HG02642 (cell line): ENCODE results near the gene CACNA1A.

Experiments used
- ATAC-seq: cut with Tn5 transposase; IDR thresholded peaks from one replicate; pipeline ENCODE4 v1.9.1; 2021; ENCODE audit warnings: mild to moderate bottlenecking; ENCODE audit not compliant: unreplicated experiment, poor library complexity

CACNA1A gene

DNA sequence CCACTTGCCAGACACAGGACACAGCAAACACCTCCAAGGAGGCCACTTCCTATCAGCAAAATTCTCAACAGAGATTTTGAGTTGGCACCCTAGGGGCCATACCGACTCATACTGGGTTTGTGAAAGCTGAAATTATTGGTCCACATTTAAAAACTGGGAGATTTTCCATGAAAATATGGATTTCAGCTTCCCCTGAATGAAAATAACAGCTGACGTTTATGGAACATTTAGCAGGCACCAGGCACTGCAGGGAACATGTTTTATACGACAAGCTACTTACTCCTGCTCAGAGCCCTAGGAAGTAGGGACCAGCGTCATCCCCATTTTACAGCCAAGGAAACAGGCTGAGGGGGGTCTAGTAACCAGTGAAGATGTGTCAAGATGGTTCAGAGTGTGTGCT lies 186.8 kb downstream of the CACNA1A start:
- no peak for ATAC-seq

GRCh38 chr19:13318190-13318589 lies 188.1 kb downstream of the CACNA1A start:
- no peak for ATAC-seq

- ATAC-seq: no peak
These were observed 190.8 kb downstream of the CACNA1A start for GRCh38 chr19:13315495-13315894.

DNA sequence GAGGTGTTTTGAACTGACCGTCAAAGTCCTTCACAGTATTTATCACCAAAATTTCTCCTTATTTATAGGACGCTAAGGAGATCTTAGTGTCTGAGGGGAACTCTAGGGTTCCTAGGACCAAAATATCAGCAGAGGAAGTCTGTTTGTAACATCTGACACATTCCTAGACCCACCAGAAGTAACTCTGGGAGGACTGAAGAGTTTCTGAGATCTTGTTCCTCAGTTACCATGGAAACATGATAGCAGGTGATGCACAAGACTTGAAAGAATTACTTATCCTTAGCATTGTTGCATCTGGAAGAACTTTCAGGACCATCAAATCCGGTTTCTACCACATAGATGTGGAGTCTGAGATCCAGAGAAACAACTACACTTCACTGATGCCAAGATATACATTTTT lies 191.5 kb downstream of the CACNA1A start:
- ATAC-seq: no peak

- no peak for ATAC-seq
These were observed 192.4 kb downstream of the CACNA1A start for GRCh38 chr19:13313875-13314274.

- ATAC-seq: no peak
These were observed 196.4 kb downstream of the CACNA1A start for GRCh38 chr19:13309864-13310263.

DNA sequence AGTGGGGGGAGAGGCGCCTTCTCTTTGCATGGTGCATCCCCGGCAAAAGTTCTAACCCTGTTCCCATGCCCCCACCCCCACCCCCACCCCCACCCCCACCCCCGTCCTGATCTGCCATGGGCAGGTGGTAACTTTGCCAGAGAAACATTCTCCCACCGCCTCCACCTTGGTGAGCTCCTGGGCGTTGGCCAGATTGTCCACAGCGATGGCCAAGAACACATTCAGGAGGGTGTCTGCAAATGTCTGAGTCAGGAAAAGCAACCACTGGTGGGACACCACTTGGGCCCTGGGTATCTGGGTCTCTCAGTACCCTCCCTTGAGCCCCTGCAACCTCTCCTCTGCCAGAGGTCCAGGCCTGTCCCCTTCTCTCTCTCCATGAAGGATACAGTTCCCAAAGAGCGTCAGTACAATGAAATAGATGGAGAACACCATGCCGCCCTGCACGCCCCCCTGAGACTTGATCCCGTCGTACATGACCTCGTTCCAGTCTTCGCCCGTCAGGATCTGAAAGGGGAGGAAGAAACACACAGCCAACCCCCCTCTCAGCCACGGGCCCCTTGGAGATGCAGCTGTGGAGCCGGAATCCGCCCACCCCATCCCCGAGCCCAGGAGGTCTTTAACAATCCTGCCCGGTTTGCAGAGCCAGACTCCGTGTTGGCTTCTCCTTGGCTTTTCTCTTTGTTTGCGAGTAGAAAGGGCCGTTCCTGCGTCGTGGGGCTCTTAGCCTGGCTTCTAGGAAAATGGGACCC lies 202.7 kb downstream of the CACNA1A start:
- no peak for ATAC-seq

GRCh38 chr19:13302526-13303270 lies 203.6 kb downstream of the CACNA1A start:
- no peak for ATAC-seq

DNA sequence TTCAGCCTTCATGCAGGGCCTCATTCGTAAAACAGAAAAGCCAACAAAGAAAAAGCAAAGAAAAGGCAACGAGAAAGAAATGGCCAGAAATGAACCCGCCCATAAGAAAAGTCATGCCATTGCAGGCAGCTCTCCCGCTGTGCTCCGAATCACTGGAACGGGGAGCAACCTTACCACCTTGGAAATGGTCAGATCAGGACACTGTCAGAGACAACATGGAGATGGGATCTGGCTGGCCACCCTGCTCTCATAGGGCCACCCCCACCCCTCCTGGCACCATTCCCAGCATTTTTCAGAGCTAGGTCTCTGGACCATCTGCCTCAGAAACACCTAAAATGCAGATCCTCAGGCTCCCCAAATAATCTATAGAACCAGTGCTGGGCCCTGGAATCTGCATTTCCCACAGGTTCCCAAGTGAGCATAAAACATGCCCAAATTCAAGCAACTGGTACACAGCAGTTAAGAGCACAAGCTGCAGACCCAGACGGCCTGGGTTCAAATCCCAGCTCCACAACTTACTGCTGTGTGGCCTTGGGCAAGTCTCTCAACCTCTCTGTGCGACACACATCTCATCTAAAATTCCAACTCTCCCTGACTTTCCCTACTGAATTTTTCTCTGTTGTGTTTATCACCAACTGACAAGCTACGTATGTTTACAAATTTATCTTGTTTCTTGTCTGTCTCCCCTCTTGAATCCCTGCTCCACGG lies 204.5 kb downstream of the CACNA1A start:
- no peak for ATAC-seq

DNA sequence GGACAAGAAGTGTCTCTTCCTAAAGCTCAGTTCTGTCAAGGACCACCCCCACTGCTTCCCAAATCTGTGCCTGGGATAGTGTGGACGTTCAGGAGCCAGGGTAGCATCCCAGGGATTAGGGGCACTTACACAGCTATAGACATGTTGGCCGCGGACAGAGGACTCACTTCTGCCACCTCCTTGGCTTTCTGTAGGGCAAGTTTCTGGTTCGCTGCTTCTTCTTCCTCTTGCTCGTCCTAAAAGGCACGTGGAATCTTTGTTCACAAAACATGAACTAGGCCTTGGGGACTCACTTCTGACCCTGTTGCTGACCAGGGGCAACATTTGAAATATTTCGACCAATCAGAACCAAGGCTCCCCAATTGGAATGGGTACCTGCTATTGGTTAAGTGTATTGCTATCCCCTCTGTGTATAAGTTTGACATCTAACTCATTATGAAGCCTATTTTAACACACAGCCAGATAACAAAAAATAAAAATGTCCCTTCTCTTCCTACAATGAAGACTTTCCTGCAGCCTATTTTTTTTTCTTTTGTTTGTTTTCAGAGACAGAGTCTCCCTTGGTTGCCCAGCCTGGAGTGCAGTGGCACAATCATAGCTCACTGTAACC lies 205.8 kb downstream of the CACNA1A start:
- ATAC-seq: no peak

DNA sequence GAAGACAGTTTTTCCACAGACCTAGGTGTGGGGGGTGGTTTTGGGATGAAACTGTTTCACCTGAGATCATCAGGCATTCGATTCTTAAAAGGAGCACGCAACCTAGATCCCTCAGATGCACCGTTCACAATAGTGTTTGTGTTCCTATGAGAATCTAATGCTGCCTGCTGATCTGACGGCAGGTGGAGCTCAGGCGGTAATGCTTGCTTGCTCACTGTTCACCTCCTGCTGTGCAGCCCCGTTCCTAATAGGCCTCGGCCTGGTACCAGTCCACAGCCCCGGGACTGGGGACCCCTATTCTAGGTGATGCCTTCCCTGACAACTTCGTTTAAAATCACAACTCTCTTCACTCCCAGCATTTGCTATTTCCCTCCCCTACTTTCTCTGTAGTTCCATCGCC lies 206.4 kb downstream of the CACNA1A start:
- ATAC-seq: no peak

GRCh38 chr19:13298565-13299481 lies 207.5 kb downstream of the CACNA1A start:
- no peak for ATAC-seq

DNA sequence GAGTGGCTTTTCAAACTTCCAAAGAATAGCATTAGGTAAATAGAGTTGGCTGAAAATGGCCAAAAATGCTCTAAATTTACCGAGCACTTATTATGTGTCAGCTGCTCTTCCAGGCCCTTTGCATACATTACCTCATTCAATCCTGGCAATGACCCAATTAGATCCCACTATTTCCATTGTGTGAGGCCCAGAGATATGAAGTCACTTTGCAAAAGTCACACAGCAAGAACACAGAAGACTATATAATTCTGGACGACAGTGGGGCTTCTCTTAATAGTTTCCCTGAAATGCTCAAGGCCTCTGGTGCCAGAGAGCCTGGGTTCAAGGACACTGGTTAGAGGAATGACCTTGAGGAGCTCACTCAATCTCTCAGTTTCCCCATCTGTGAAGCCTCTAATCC lies 209.3 kb downstream of the CACNA1A start:
- no peak for ATAC-seq

- no peak for ATAC-seq
These were observed 211.3 kb downstream of the CACNA1A start for GRCh38 chr19:13294812-13295567.

GRCh38 chr19:13291913-13292312 lies 214.4 kb downstream of the CACNA1A start:
- no peak for ATAC-seq

DNA sequence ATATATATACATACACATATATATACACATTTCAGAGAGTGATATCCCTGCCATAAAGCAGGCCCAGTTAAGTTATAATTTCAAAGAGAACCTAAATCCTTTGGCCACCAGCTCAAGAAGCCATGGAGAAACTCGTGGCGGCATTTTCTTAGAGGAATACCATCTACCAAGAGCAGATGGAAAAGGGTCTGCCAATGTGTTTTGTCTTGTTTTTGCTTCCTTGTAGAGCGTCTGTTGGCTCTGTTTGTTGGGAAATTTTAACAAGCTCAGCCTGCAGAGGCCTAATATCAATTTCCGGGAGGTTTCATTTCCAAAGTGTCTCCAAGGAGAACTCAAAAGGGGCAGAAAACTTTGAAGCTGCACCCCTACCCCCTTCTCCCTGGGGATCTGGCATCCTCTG lies 215.5 kb downstream of the CACNA1A start:
- no peak for ATAC-seq

DNA sequence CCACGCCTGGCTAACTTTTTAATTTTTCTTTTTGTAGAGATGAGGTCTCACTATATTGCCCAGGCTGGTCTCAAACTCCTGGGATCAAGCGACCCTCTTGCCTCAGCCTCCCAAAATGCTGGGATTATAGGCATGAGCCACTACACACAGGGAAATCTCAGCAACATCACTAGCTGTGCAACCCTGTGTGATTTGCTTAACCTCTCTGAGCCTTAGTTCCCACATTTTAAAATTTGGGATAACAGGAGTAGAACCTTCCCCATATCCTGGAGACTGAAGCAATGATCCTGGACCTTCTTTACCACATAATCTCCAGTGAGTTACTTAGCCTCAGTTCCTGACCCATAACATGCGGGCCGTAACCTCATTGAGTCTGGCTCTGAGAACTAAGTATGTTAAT lies 217.0 kb downstream of the CACNA1A start:
- no peak for ATAC-seq

- no peak for ATAC-seq
These were observed 219.9 kb downstream of the CACNA1A start for GRCh38 chr19:13286195-13286985.
